Urothelium cell line (cell line): ENCODE results near the gene AATF.

Source experiments
- DNase-seq: peaks from one replicate; pipeline ENCODE4 v3.0.0; 2011; ENCODE audit warnings: low spot score, mixed read lengths
- FAIRE-seq: peaks from 2 replicates; lab custom pipeline; 2011; peaks lifted over from hg19 to GRCh38; lab: Jason Lieb, UNC

Gene AATF

GRCh38 chr17:37098910-37099664, 150.3 kb downstream of the AATF start:
- no peak for DNase-seq
- no peak for FAIRE-seq

GRCh38 chr17:37100231-37100630, 151.5 kb downstream of the AATF start:
- FAIRE-seq (no peak), DNase-seq (no peak)

GRCh38 chr17:37101306-37101705, 152.6 kb downstream of the AATF start:
- no peak for FAIRE-seq
- no peak for DNase-seq

GRCh38 chr17:37103231-37103630, 154.5 kb downstream of the AATF start:
- FAIRE-seq = no peak
- no peak for DNase-seq

- FAIRE-seq (no peak), DNase-seq (no peak)
Observed at GRCh38 chr17:37106049-37106448, 157.3 kb downstream of the AATF start.
